HCT116 (cell line): Measurements from ENCODE around the gene KIF1A. TPM values are rescaled to one million over a fixed set of nuclear protein-coding genes. Genes with fewer than 3 reads are reported as not detected.
"Not testable (repeated sequence)": the region's sequence is repeated elsewhere in the genome, so short reads cannot be mapped to it uniquely, and the experiment has no call there.

ENCODE experiments used
- ATAC-seq: fragments of 200-7000 bp; cut with Tn5 transposase; 2 replicates; pipeline ENCODE4 v1.9.1; 2020; ENCODE audit warnings: mild to moderate bottlenecking, moderate library complexity
- BruUV-seq: library from RNA; stranded (reverse); fragments of 400-500 nt; replicated peaks from 2 replicates; lab custom pipeline; 2021; lab: Mats Ljungman, UMichigan
- CTCF ChIA-PET: fragments of 300-600 bp; sonication (Branson Sonifier 250); formaldehyde crosslinking; loops from one replicate; lab custom pipeline; 2021; ENCODE audit warnings: antibody characterized with exemption; lab: Charles Lee
- POLR2A ChIA-PET: fragments of 300-600, 350-600 bp; sonication (Branson Sonifier 250); formaldehyde crosslinking; loops from one replicate; lab custom pipeline; 2021; ENCODE audit warnings: antibody characterized with exemption; lab: Charles Lee
- RAD21 ChIA-PET, 2 experiments: fragments of 300-600 bp; sonication (Branson Sonifier 250); formaldehyde crosslinking; loops; one replicate each; lab custom pipeline; 2023; ENCODE audit warnings: low total read pairs in 2 of 2; ENCODE audit not compliant: uncharacterized antibody in 2 of 2, unreplicated experiment in 2 of 2, low non-redundant PET in 1 of 2; lab: Charles Lee
- DNase-seq: peaks from one replicate; pipeline ENCODE4 v3.0.0-alpha.2; 2010; ENCODE audit warnings: low read depth, low spot score
- H2AFZ ChIP-seq: fragments of 200-600 bp; shearing (Covaris generic), sonication (generic); 2 replicates; pipeline ENCODE4 v1.6.1; 2017; ENCODE audit warnings: low read depth, mixed run types, mixed read lengths, antibody characterized with exemption, low read length; ENCODE audit not compliant: poor library complexity, severe bottlenecking
- H3K27ac ChIP-seq: 2 replicates; pipeline ENCODE4 v1.5.1; 2012; ENCODE audit warnings: low read depth, low read length
- H3K27me3 ChIP-seq: fragments of 200-600 bp; sonication (generic); 2 replicates; pipeline ENCODE4 v1.6.1; 2016; ENCODE audit warnings: mixed run types, low read length, mixed read lengths; ENCODE audit not compliant: insufficient read depth
- H3K36me3 ChIP-seq, 2 experiments: fragments of 200-500 bp in 1 of 2; fragments of 200-600 bp in 1 of 2; sonication (Bioruptor generic) in 1 of 2; sonication (generic) in 1 of 2; 2 replicates each; pipeline versions ENCODE4 v1.5.1 to v1.6.1; 2014 to 2016; ENCODE audit warnings: low read length in 2 of 2, inconsistent platforms in 1 of 2, mixed read lengths in 1 of 2, mixed run types in 1 of 2; ENCODE audit not compliant: insufficient read depth in 2 of 2, control insufficient read depth in 1 of 2
- H3K4me1 ChIP-seq, 2 experiments: fragments of 200-600 bp in 1 of 2; sonication (generic) in 1 of 2; 2 replicates each; pipeline versions ENCODE4 v1.5.1 to v1.6.1; 2012 to 2017; ENCODE audit warnings: low read length in 2 of 2, inconsistent platforms in 1 of 2, mild to moderate bottlenecking in 1 of 2, mixed read lengths in 1 of 2, mixed run types in 1 of 2, moderate library complexity in 1 of 2; ENCODE audit not compliant: insufficient read depth in 2 of 2, control insufficient read depth in 1 of 2
- H3K4me2 ChIP-seq: fragments of 200-600 bp; sonication (generic); 2 replicates; pipeline ENCODE4 v1.6.1; 2017; ENCODE audit warnings: mixed run types, low read length, mixed read lengths
- H3K4me3 ChIP-seq, 2 experiments: fragments of 200-600 bp in 1 of 2; sonication (generic) in 1 of 2; replicated peaks in 1 of 2; 2 replicates each; pipeline ENCODE4 v1.5.1; 2011 to 2016; ENCODE audit warnings: low read length in 2 of 2, control low read depth in 1 of 2, low read depth in 1 of 2, mild to moderate bottlenecking in 1 of 2, mixed read lengths in 1 of 2, mixed run types in 1 of 2
- H3K79me2 ChIP-seq: fragments of 200-600 bp; sonication (generic); 2 replicates; pipeline ENCODE4 v1.6.1; 2017; ENCODE audit warnings: mild to moderate bottlenecking, mixed run types, low read length, moderate library complexity, mixed read lengths; ENCODE audit not compliant: insufficient read depth
- H3K9ac ChIP-seq: fragments of 200-600 bp; sonication (generic); 2 replicates; pipeline ENCODE4 v1.6.1; 2016; ENCODE audit warnings: low read length, mixed read lengths
- H3K9me2 ChIP-seq: fragments of 200-600 bp; sonication (generic), shearing (Covaris generic); 2 replicates; pipeline ENCODE4 v1.6.1; 2017; ENCODE audit warnings: mixed run types, mild to moderate bottlenecking, moderate library complexity; ENCODE audit not compliant: insufficient read depth
- H3K9me3 ChIP-seq, 2 experiments: fragments of 200-500 bp in 1 of 2; fragments of 200-600 bp in 1 of 2; sonication (Bioruptor generic) in 1 of 2; sonication (generic) in 1 of 2; 2 replicates each; pipeline ENCODE4 v1.6.1; 2014 to 2017; ENCODE audit warnings: low read length in 2 of 2, mixed read lengths in 2 of 2, inconsistent platforms in 1 of 2, low read depth in 1 of 2, mild to moderate bottlenecking in 1 of 2, mixed run types in 1 of 2, moderate library complexity in 1 of 2; ENCODE audit not compliant: control insufficient read depth in 1 of 2, insufficient read depth in 1 of 2
- H4K20me1 ChIP-seq: fragments of 200-600 bp; sonication (generic), shearing (Covaris generic); 2 replicates; pipeline ENCODE4 v1.6.1; 2017; ENCODE audit warnings: mixed run types, mild to moderate bottlenecking, moderate library complexity; ENCODE audit not compliant: insufficient read depth
- POLR2AphosphoS5 ChIP-seq: IDR thresholded peaks from 2 replicates; pipeline ENCODE4 v1.6.1; 2011; ENCODE audit warnings: mild to moderate bottlenecking, low read depth, low read length, moderate library complexity
- SP1 ChIP-seq: IDR thresholded peaks from 2 replicates; pipeline ENCODE4 v1.6.1; 2012; ENCODE audit warnings: low read depth
- intact Hi-C: fragments of 100-400 bp; cut with micrococcal nuclease; formaldehyde crosslinking; loops from 2 replicates; pipeline ENCODE4 v1.10.0; 2022
- total RNA-seq: library from RNA; stranded (reverse); gene quantifications from one replicate; pipeline ENCODE4 v1.2.1, GENCODE V29; 2021; ENCODE audit not compliant: unreplicated experiment

The KIF1A gene
- total RNA-seq, 1 experiment from 2014 or later: 0.27 TPM

DNA sequence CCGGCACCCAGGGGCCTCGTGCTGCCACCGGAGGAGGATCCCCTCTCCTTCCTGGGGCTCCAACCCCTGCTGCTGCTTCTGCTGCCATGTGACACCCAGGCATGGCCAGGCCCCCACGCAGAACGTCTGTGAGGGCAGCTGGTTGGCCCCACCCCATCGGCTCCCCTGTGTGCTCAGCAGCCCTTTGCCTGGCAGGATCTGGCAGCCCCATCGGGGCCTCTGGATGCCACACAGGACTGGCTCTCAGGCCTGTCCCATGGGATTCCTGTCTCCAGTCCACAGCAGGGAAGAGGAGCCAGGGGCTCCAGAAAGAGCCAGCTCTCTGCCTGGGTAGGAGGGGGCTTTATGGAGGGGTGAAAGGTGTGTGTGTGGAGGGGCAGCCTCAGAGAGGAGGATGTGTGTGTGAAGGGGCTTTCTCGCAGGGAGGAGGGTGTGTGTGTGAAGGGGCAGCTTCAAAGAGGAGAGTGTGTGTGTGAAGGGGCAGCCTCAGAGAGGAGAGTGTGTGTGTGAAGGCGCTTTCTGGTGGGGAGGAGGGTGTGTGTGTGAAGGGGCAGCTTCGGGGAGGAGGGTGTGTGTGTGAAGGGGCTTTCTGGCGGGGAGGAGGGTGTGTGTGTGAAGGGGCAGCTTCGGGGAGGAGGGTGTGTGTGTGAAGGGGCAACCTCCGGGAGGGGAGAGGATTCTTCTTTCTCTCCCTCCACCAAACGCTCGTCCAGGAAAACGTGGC is 145.4 kb downstream of the KIF1A start:
- H3K9me3 ChIP-seq, POLR2A ChIA-PET, H3K4me3 ChIP-seq, ATAC-seq, H3K27me3 ChIP-seq, H2AFZ ChIP-seq, H3K4me2 ChIP-seq, H3K4me1 ChIP-seq, H3K36me3 ChIP-seq, H3K9me2 ChIP-seq, CTCF ChIA-PET, H3K79me2 ChIP-seq, BruUV-seq, H3K27ac ChIP-seq, RAD21 ChIA-PET, DNase-seq, H3K9ac ChIP-seq, intact Hi-C loops, H4K20me1 ChIP-seq: not testable (repeated sequence)

DNA sequence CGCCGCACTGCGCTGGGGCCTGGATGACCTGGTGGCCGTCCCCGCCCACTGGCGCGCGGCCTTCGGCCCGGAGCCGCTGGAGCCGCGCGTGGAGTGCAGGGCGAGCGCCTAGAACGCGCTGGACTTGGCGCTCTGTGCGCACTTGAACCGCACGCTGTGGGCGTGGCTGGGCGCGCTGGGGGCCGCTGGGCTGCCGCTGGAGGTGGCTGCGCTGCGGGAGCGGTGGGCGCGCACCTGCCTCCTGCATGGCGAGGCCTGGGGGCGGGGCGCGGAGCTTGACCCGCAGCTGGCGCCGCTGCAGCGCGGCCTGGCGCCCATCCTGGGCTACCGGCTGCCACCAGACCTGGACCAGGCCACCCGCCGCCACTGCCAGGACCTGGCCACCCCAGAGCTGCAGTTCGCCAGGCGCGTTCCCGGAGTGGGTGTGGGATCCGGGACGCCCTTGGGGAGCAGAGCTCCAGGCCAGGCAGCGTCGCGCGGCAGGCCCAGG is 147.3 kb downstream of the KIF1A start:
- Histone ChIP-seq H3K4me1 (no peaks in the 10 kb centered on the region), H3K79me2 (no peaks in the 10 kb centered on the region), H3K9me3 (no peaks in the 10 kb centered on the region), H3K27ac (no peak overlapping the region), H3K4me2 (no peak overlapping the region), H4K20me1 (no peaks in the 10 kb centered on the region), H3K9ac (no peak overlapping the region), H3K9me2 (no peaks in the 10 kb centered on the region), H3K4me3 (no peak overlapping the region), H2AFZ (no peak overlapping the region), H3K27me3 (0 out of 2 replicates have a peak, but pooled peaks cover 4% of the 10 kb centered on the region), H3K36me3 (no peaks in the 10 kb centered on the region)
- no peak for ATAC-seq
- BruUV-seq: no TSS peak
- intact Hi-C loops: no loop called here
- TF ChIP-seq POLR2AphosphoS5 (no peak), SP1 (no peak)
- ChIA-PET CTCF (no interaction called here), POLR2A (no interaction called here), RAD21 (no interaction called here)
- no peak for DNase-seq
